ENCODE measurements around the gene EHD4. TPM values are rescaled to one million over a fixed set of nuclear protein-coding genes. Genes with fewer than 3 reads are reported as not detected.

EHD4 gene
- total RNA-seq, 3 donors from 2014 or later: 25.7 to 33.8 (median 27.6) TPM

GRCh38 chr15:41906608-41907007 is 65.7 kb downstream of the EHD4 start:
- peaks cover 4% of the 10 kb centered on the region for H3K9me3 Mint-ChIP-seq
- no peak for DNase-seq
- peaks cover 8% of the 10 kb centered on the region for H3K4me1 Mint-ChIP-seq (ENCODE audit: low read depth)
- no peak for ATAC-seq
- H3K4me3 Mint-ChIP-seq: no peak overlapping the region
- peaks cover 31% of the 10 kb centered on the region for H3K36me3 Mint-ChIP-seq (ENCODE audit: insufficient read depth)
- H3K27me3 Mint-ChIP-seq (ENCODE audit: low read depth): no peaks in the 10 kb centered on the region

DNA sequence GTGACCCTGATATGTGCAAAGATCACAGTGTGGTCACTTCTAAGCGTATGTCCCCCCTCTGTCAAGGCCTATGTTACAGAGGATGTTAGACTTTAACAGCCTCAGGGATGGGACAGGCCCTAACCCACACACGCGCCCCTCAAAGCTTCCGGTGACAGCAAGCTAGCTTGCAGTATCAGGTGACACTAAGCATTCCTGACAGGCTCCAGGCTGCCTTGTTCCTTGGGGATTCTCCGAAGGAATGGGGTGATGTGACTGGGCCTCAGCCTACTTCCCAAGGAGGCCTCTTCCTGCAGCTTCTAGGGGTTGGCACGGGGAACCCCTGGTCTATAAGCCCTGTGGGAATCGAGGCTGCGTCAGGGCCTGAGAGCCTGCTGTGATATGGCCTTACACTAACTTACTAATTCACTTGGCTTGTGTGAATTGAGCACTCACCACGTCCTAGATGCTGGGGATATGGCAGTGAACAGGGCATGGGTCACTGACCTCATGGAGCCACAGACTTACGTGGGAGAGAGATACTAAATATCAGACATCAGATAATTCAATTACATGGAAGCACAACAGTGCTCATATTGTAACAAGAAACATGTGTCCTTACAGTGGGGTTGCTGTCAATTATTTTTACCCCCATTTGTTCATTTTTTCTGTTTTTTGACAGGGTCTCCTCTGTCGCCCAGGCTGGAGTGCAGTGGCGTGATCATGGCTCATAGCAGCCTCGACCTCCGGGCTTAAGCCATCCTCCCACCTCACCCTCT is 67.1 kb downstream of the EHD4 start:
- Mint-ChIP-seq H3K4me1 (ENCODE audit: low read depth) (peaks cover 8% of the 10 kb centered on the region), H3K27me3 (ENCODE audit: low read depth) (no peaks in the 10 kb centered on the region), H3K9me3 (peaks cover 4% of the 10 kb centered on the region), H3K36me3 (ENCODE audit: insufficient read depth) (peaks cover 32% of the 10 kb centered on the region), H3K4me3 (no peak overlapping the region)
- DNase-seq (no peak), ATAC-seq (no peak)

DNA sequence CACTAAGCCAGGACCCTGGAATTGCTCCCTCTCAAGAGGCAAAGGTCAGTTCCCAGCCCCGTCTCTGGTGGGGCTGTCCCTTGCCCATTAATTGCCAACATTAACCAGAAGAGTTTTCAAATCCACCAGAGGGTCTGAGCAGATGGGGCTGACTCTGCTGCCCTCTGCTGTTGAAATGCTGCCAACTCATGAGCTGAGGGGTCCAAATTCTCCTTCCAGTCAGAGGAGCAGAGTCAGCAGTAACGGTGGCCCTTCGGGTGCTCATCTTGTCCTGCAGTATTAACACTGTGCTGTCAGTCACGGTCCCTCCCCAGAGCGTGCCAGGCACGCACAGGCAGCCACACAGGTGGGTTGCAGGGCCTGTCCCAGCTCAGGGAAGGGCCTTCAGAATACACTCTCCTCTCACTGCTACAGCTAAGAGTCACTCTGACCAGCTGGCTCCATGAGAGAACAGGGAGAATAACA is 67.8 kb downstream of the EHD4 start:
- Mint-ChIP-seq H3K4me3 (no peak overlapping the region), H3K27me3 (ENCODE audit: low read depth) (no peaks in the 10 kb centered on the region), H3K4me1 (ENCODE audit: low read depth) (peaks cover 8% of the 10 kb centered on the region), H3K36me3 (ENCODE audit: insufficient read depth) (peaks cover 30% of the 10 kb centered on the region), H3K9me3 (peaks cover 4% of the 10 kb centered on the region)
- ATAC-seq (peak; percentile 83 to 87), DNase-seq (peak; percentile 72)

- peaks cover 27% of the 10 kb centered on the region for H3K36me3 Mint-ChIP-seq (ENCODE audit: insufficient read depth)
- H3K4me3 Mint-ChIP-seq: no peak overlapping the region
Measured at GRCh38 chr15:41903782-41904181, 68.6 kb downstream of the EHD4 start.

DNA sequence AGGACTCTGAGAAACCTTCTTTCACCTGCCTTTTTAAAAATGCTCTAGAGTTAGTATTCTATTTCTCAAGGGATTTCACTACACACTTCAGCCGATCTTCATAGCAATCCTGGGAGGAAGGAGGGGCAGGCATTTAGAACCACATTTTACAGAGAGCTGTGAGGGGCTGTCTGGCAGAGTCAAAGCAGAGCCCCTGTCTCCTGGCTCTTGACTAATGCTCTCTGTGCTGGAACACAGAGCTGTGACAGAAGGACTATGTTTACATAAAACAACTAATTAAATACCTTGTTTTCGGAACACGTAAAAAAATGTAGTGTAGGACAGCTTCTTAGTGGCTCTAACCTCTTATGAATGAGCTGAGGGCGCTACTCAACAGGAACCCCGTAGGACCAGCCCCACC is 70.9 kb downstream of the EHD4 start:
- Mint-ChIP-seq H3K36me3 (ENCODE audit: insufficient read depth) (peaks cover 14% of the 10 kb centered on the region), H3K4me3 (no peak overlapping the region), H3K9me3 (peaks cover 4% of the 10 kb centered on the region), H3K27me3 (ENCODE audit: low read depth) (no peaks in the 10 kb centered on the region), H3K4me1 (ENCODE audit: low read depth) (peaks cover 8% of the 10 kb centered on the region)
- ATAC-seq: no peak
- no peak for DNase-seq

More at GRCh38 chr15:41903782-41904181, 68.6 kb downstream of the EHD4 start:
- Mint-ChIP-seq H3K9me3 (peaks cover 4% of the 10 kb centered on the region), H3K27me3 (ENCODE audit: low read depth) (no peaks in the 10 kb centered on the region), H3K4me1 (ENCODE audit: low read depth) (peaks cover 8% of the 10 kb centered on the region)
- no peak for DNase-seq
- ATAC-seq: no peak

- ATAC-seq (no peak), DNase-seq (no peak)
- H3K36me3 Mint-ChIP-seq (ENCODE audit: insufficient read depth): peaks cover 9% of the 10 kb centered on the region
- peaks cover 8% of the 10 kb centered on the region for H3K4me1 Mint-ChIP-seq (ENCODE audit: low read depth)
- no peaks in the 10 kb centered on the region for H3K9me3 Mint-ChIP-seq
- no peak overlapping the region for H3K4me3 Mint-ChIP-seq
- no peaks in the 10 kb centered on the region for H3K27me3 Mint-ChIP-seq (ENCODE audit: low read depth)
Measured at GRCh38 chr15:41900526-41901380, 71.6 kb downstream of the EHD4 start.

DNA sequence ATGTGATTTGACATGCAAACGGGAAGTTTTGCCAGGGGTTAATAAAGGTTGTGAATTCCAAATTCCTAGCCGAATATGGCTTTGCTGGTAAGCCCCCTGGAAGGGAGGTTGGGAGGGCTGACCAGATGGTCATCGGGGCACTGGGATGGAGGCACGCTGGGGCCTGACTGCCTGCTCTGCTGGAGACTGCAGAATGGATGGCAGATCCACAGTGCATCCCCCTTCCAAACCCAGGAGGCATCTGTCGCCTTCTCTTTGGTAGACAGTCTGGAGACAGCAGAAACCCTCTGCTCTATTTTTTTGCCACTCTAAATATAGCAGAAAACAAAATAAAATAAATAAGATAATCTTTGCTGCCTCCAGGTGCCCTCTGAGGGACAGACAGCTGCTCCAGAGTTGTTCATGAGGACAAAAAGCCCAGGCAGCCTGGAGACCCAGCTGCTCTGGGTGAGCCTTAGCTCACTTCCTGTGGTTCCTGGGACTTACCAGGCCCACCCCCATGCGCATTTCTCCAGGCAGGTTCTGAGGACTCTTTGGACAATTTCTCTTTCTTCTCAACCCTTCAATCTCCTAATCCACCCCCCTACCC is 72.4 kb downstream of the EHD4 start:
- no peak for DNase-seq
- H3K36me3 Mint-ChIP-seq (ENCODE audit: insufficient read depth): peaks cover 9% of the 10 kb centered on the region
- H3K4me3 Mint-ChIP-seq: no peak overlapping the region

GRCh38 chr15:41897363-41897799 is 75.0 kb downstream of the EHD4 start:
- Mint-ChIP-seq H3K4me1 (ENCODE audit: low read depth) (peaks cover 28% of the 10 kb centered on the region), H3K4me3 (no peak overlapping the region), H3K36me3 (ENCODE audit: insufficient read depth) (peaks cover 8% of the 10 kb centered on the region), H3K27me3 (ENCODE audit: low read depth) (no peaks in the 10 kb centered on the region), H3K9me3 (no peaks in the 10 kb centered on the region)
- ATAC-seq: no peak
- DNase-seq: no peak

More for the DNA sequence above, 72.4 kb downstream of the EHD4 start:
- Mint-ChIP-seq H3K27me3 (ENCODE audit: low read depth) (no peaks in the 10 kb centered on the region), H3K9me3 (no peaks in the 10 kb centered on the region), H3K4me1 (ENCODE audit: low read depth) (peaks cover 14% of the 10 kb centered on the region)
- no peak for ATAC-seq

GRCh38 chr15:41896566-41896965 is 75.8 kb downstream of the EHD4 start:
- no peak overlapping the region for H3K4me3 Mint-ChIP-seq
- DNase-seq: no peak
- H3K36me3 Mint-ChIP-seq (ENCODE audit: insufficient read depth): peaks cover 6% of the 10 kb centered on the region
- no peak for ATAC-seq
- H3K4me1 Mint-ChIP-seq (ENCODE audit: low read depth): peaks cover 30% of the 10 kb centered on the region
- H3K9me3 Mint-ChIP-seq: no peaks in the 10 kb centered on the region
- no peaks in the 10 kb centered on the region for H3K27me3 Mint-ChIP-seq (ENCODE audit: low read depth)

DNA sequence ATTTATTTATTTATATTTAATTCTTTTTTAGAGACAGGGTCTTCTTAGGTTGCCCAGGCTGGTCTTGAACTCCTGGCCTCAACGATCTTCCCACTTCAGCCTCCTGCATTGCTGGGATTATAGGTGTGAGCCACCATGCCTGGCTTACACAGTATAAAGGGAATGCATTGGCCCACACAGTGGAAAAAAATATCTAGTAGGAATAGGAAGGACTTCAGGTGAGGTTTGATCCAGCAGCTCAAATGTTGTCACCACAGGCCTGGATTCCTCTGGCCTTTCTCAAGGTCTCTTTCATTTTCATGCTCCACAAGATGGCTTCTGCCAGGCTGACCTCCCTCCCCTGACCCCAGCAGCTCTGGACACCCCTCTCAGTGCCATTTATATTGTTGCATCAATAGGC is 76.4 kb downstream of the EHD4 start:
- H3K4me1 Mint-ChIP-seq (ENCODE audit: low read depth): peaks cover 30% of the 10 kb centered on the region
- peaks cover 4% of the 10 kb centered on the region for H3K36me3 Mint-ChIP-seq (ENCODE audit: insufficient read depth)
- H3K27me3 Mint-ChIP-seq (ENCODE audit: low read depth): no peaks in the 10 kb centered on the region
- no peak for ATAC-seq
- no peak overlapping the region for H3K4me3 Mint-ChIP-seq
- no peak for DNase-seq
- no peaks in the 10 kb centered on the region for H3K9me3 Mint-ChIP-seq

GRCh38 chr15:41895491-41895890 is 76.9 kb downstream of the EHD4 start:
- ATAC-seq (no peak), DNase-seq (no peak)
- no peaks in the 10 kb centered on the region for H3K9me3 Mint-ChIP-seq
- H3K4me1 Mint-ChIP-seq (ENCODE audit: low read depth): peaks cover 30% of the 10 kb centered on the region
- H3K4me3 Mint-ChIP-seq: no peak overlapping the region
- H3K27me3 Mint-ChIP-seq (ENCODE audit: low read depth): no peaks in the 10 kb centered on the region
- peaks cover 4% of the 10 kb centered on the region for H3K36me3 Mint-ChIP-seq (ENCODE audit: insufficient read depth)

- peak overlapping the region; percentile 51 for H3K4me3 Mint-ChIP-seq
- ATAC-seq: peak; percentile 95 to 96
Measured at GRCh38 chr15:41894791-41895463, 77.4 kb downstream of the EHD4 start.

DNA sequence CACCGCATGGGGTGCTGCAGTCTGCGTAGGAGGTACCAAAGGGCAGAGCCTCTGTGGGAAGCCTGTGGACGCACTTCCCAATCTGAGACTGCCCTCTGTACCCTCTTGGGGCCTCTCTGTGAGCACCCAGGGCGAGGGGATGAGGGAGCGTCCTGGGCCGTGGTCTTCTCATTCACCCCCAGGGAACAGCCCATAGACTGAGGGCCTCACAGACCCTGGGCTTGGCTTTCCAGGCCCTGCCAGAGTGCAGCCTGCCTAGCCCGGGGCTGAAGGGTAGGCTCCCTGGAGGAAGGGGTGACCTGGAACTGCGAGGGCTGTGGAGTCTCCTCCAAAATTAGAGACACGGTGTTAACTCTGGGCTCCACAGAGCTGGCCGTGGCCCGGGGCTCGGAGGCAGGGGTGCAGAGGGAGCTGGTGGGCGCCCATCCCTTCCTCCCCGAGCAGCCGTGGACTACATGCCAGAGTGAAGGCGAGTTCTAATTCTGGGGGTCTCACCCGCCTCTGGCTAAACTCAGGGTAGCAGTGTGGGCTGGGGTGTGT is 78.0 kb downstream of the EHD4 start:
- ATAC-seq: peak in 1 of 2 donors; percentile 5

More at GRCh38 chr15:41894791-41895463, 77.4 kb downstream of the EHD4 start:
- Mint-ChIP-seq H3K4me1 (ENCODE audit: low read depth) (peaks cover 30% of the 10 kb centered on the region), H3K27me3 (ENCODE audit: low read depth) (no peaks in the 10 kb centered on the region), H3K36me3 (ENCODE audit: insufficient read depth) (peaks cover 4% of the 10 kb centered on the region), H3K9me3 (no peaks in the 10 kb centered on the region)
- peak; percentile 81 for DNase-seq

More for the DNA sequence above, 78.0 kb downstream of the EHD4 start:
- no peak for DNase-seq
- peaks cover 30% of the 10 kb centered on the region for H3K4me1 Mint-ChIP-seq (ENCODE audit: low read depth)
- peaks cover 4% of the 10 kb centered on the region for H3K36me3 Mint-ChIP-seq (ENCODE audit: insufficient read depth)
- no peaks in the 10 kb centered on the region for H3K27me3 Mint-ChIP-seq (ENCODE audit: low read depth)
- H3K9me3 Mint-ChIP-seq: no peaks in the 10 kb centered on the region
- H3K4me3 Mint-ChIP-seq: peak overlapping the region; percentile 47
